HG02759 (cell line): Measurements from ENCODE around the gene KRTAP10-7.
"Not testable (repeated sequence)": the region's sequence is repeated elsewhere in the genome, so short reads cannot be mapped to it uniquely, and the experiment has no call there.

ENCODE experiments used
- ATAC-seq: cut with Tn5 transposase; IDR thresholded peaks from one replicate; pipeline ENCODE4 v1.9.1; 2021; ENCODE audit warnings: mild to moderate bottlenecking, moderate library complexity; ENCODE audit not compliant: unreplicated experiment

Gene KRTAP10-7

GRCh38 chr21:44610157-44610843 lies 9.9 kb downstream of the KRTAP10-7 start:
- ATAC-seq = not testable (repeated sequence)

- ATAC-seq = no peak
These were observed 11.2 kb downstream of the KRTAP10-7 start for GRCh38 chr21:44611551-44611950.

- no peak for ATAC-seq
These were observed 11.7 kb downstream of the KRTAP10-7 start, which contains the start of gene KRTAP10-8 for GRCh38 chr21:44612029-44612486. TSS of gene KRTAP10-8 (plus strand) at chr21:44612079. CDS start at chr21:44612101, 22 bp downstream.

GRCh38 chr21:44612669-44613229 lies 12.4 kb downstream of the KRTAP10-7 start:
- ATAC-seq = no peak

GRCh38 chr21:44613386-44614155 lies 13.2 kb downstream of the KRTAP10-7 start:
- ATAC-seq = no peak

- ATAC-seq = no peak
These were observed 13.8 kb downstream of the KRTAP10-7 start for GRCh38 chr21:44614161-44614631.

GRCh38 chr21:44614961-44615391 lies 14.6 kb downstream of the KRTAP10-7 start:
- ATAC-seq = no peak

- no peak for ATAC-seq
These were observed 15.1 kb downstream of the KRTAP10-7 start for GRCh38 chr21:44615466-44615865.

GRCh38 chr21:44615911-44616590 lies 15.7 kb downstream of the KRTAP10-7 start:
- no peak for ATAC-seq

GRCh38 chr21:44616591-44616926 lies 16.2 kb downstream of the KRTAP10-7 start:
- ATAC-seq = no peak

- ATAC-seq = no peak
These were observed 16.7 kb downstream of the KRTAP10-7 start for GRCh38 chr21:44617071-44617501.

- ATAC-seq = no peak
These were observed 18.1 kb downstream of the KRTAP10-7 start for GRCh38 chr21:44618504-44618903.

- no peak for ATAC-seq
These were observed 18.5 kb downstream of the KRTAP10-7 start for GRCh38 chr21:44618909-44619308.

- no peak for ATAC-seq
These were observed 19.5 kb downstream of the KRTAP10-7 start for GRCh38 chr21:44619886-44620285.

GRCh38 chr21:44623575-44623974 lies 23.2 kb downstream of the KRTAP10-7 start:
- no peak for ATAC-seq

GRCh38 chr21:44625756-44626155 lies 25.4 kb downstream of the KRTAP10-7 start:
- ATAC-seq = no peak

GRCh38 chr21:44626262-44626661 lies 25.9 kb downstream of the KRTAP10-7 start:
- no peak for ATAC-seq

- no peak for ATAC-seq
These were observed 26.3 kb downstream of the KRTAP10-7 start, which contains the start of gene KRTAP10-9 for GRCh38 chr21:44626673-44627143. TSS of gene KRTAP10-9 (plus strand) at chr21:44627093. CDS start at chr21:44627172, 79 bp downstream.

GRCh38 chr21:44627181-44627822 lies 26.9 kb downstream of the KRTAP10-7 start:
- ATAC-seq = not testable (repeated sequence)

GRCh38 chr21:44627831-44628233 lies 27.4 kb downstream of the KRTAP10-7 start:
- not testable (repeated sequence) for ATAC-seq
